ENCODE measurements around the gene NKX2-4. TPM values are rescaled to one million over a fixed set of nuclear protein-coding genes. Genes with fewer than 3 reads are reported as not detected.

NKX2-4 gene
- total RNA-seq, 1 donor from 2014 or later = not detected

GRCh38 chr20:21387528-21387927 lies 9.8 kb downstream of the NKX2-4 start:
- Histone ChIP-seq H3K36me3 (ENCODE audit: insufficient read depth, low read length) (peaks cover 24% of the 10 kb centered on the region), H2AFZ (ENCODE audit: low read depth, low read length) (no peak overlapping the region), H3K9ac (ENCODE audit: low read length) (no peak overlapping the region), H4K20me1 (ENCODE audit: insufficient read depth, low read length) (peaks cover 34% of the 10 kb centered on the region), H3K9me3 (ENCODE audit: insufficient read depth, low read depth, low read length) (no peaks in the 10 kb centered on the region), H3K27ac (ENCODE audit: low read depth, low read length) (no peak overlapping the region), H3K4me1 (ENCODE audit: insufficient read depth, low read length) (no peaks in the 10 kb centered on the region), H3K4me3 (ENCODE audit: insufficient read depth, low read depth, low read length) (no peak overlapping the region), H3K4me2 (ENCODE audit: low read length) (no peak overlapping the region), H3K27me3 (ENCODE audit: insufficient read depth, low read length) (peaks cover 19% of the 10 kb centered on the region), H3K79me2 (ENCODE audit: insufficient read depth, low read length) (no peaks in the 10 kb centered on the region)
- H3K27me3 Mint-ChIP-seq (ENCODE audit: low read depth, unreplicated experiment) = peaks cover 14% of the 10 kb centered on the region
- no peak overlapping the region for H3K4me3 Mint-ChIP-seq (ENCODE audit: unreplicated experiment)
- H3K4me1 Mint-ChIP-seq (ENCODE audit: low read depth, unreplicated experiment) = no peaks in the 10 kb centered on the region
- DNase-seq (ENCODE audit: low read depth) (no peak), FAIRE-seq (no peak)
- H3K9me3 Mint-ChIP-seq (ENCODE audit: unreplicated experiment) = no peaks in the 10 kb centered on the region
- no peak overlapping the region for H3K27ac Mint-ChIP-seq (ENCODE audit: unreplicated experiment)
- TF ChIP-seq CTCF (IDR thresholded peaks at IDR 0.05; ENCODE audit: insufficient read depth, low read depth, low read length) (no peak), EZH2 (IDR thresholded peaks at IDR 0.05; ENCODE audit: insufficient read depth, low read length) (no peak)
- peaks cover 6% of the 10 kb centered on the region for H3K36me3 Mint-ChIP-seq (ENCODE audit: low read depth, unreplicated experiment)

- Histone ChIP-seq H3K79me2 (ENCODE audit: insufficient read depth, low read length) (no peaks in the 10 kb centered on the region), H3K36me3 (ENCODE audit: insufficient read depth, low read length) (peaks cover 31% of the 10 kb centered on the region), H4K20me1 (ENCODE audit: insufficient read depth, low read length) (peaks cover 29% of the 10 kb centered on the region), H3K9ac (ENCODE audit: low read length) (no peak overlapping the region), H3K4me2 (ENCODE audit: low read length) (no peak overlapping the region), H3K9me3 (ENCODE audit: insufficient read depth, low read depth, low read length) (no peaks in the 10 kb centered on the region), H3K4me1 (ENCODE audit: insufficient read depth, low read length) (no peaks in the 10 kb centered on the region), H3K4me3 (ENCODE audit: insufficient read depth, low read depth, low read length) (no peak overlapping the region), H3K27ac (ENCODE audit: low read depth, low read length) (no peak overlapping the region), H3K27me3 (ENCODE audit: insufficient read depth, low read length) (peaks cover 5% of the 10 kb centered on the region), H2AFZ (ENCODE audit: low read depth, low read length) (no peak overlapping the region)
- Mint-ChIP-seq H3K27me3 (ENCODE audit: low read depth, unreplicated experiment) (peaks cover 3% of the 10 kb centered on the region), H3K27ac (ENCODE audit: unreplicated experiment) (no peak overlapping the region), H3K4me1 (ENCODE audit: low read depth, unreplicated experiment) (peaks cover 2% of the 10 kb centered on the region), H3K9me3 (ENCODE audit: unreplicated experiment) (no peaks in the 10 kb centered on the region), H3K4me3 (ENCODE audit: unreplicated experiment) (no peak overlapping the region), H3K36me3 (ENCODE audit: low read depth, unreplicated experiment) (peaks cover 6% of the 10 kb centered on the region)
- TF ChIP-seq EZH2 (IDR thresholded peaks at IDR 0.05; ENCODE audit: insufficient read depth, low read length) (no peak), CTCF (IDR thresholded peaks at IDR 0.05; ENCODE audit: insufficient read depth, low read depth, low read length) (no peak)
- DNase-seq (ENCODE audit: low read depth) (no peak), FAIRE-seq (no peak)
Observed at GRCh38 chr20:21386111-21386510, 11.2 kb downstream of the NKX2-4 start.

- H3K4me1 ChIP-seq (ENCODE audit: insufficient read depth, low read length) = no peaks in the 10 kb centered on the region
- Mint-ChIP-seq H3K36me3 (ENCODE audit: low read depth, unreplicated experiment) (peaks cover 6% of the 10 kb centered on the region), H3K27ac (ENCODE audit: unreplicated experiment) (no peak overlapping the region), H3K9me3 (ENCODE audit: unreplicated experiment) (no peaks in the 10 kb centered on the region), H3K4me1 (ENCODE audit: low read depth, unreplicated experiment) (peaks cover 18% of the 10 kb centered on the region), H3K27me3 (ENCODE audit: low read depth, unreplicated experiment) (no peaks in the 10 kb centered on the region), H3K4me3 (ENCODE audit: unreplicated experiment) (no peak overlapping the region)
- no peak overlapping the region for H3K4me3 ChIP-seq (ENCODE audit: insufficient read depth, low read depth, low read length)
- peaks cover 4% of the 10 kb centered on the region for H3K79me2 ChIP-seq (ENCODE audit: insufficient read depth, low read length)
- no peaks in the 10 kb centered on the region for H3K9me3 ChIP-seq (ENCODE audit: insufficient read depth, low read depth, low read length)
- no peak overlapping the region for H3K9ac ChIP-seq (ENCODE audit: low read length)
- no peak overlapping the region for H2AFZ ChIP-seq (ENCODE audit: low read depth, low read length)
- DNase-seq (ENCODE audit: low read depth) = no peak
- peaks cover 23% of the 10 kb centered on the region for H4K20me1 ChIP-seq (ENCODE audit: insufficient read depth, low read length)
- H3K27ac ChIP-seq (ENCODE audit: low read depth, low read length) = no peak overlapping the region
- TF ChIP-seq EZH2 (IDR thresholded peaks at IDR 0.05; ENCODE audit: insufficient read depth, low read length) = no peak
- TF ChIP-seq CTCF (IDR thresholded peaks at IDR 0.05; ENCODE audit: insufficient read depth, low read depth, low read length) = no peak
- no peak for FAIRE-seq
- peaks cover 35% of the 10 kb centered on the region for H3K36me3 ChIP-seq (ENCODE audit: insufficient read depth, low read length)
- no peaks in the 10 kb centered on the region for H3K27me3 ChIP-seq (ENCODE audit: insufficient read depth, low read length)
- H3K4me2 ChIP-seq (ENCODE audit: low read length) = no peak overlapping the region
Observed at GRCh38 chr20:21384308-21384892, 12.9 kb downstream of the NKX2-4 start.

Data from astrocyte (in vitro differentiated cells and primary cell).